CD14-positive monocyte (primary cell): ENCODE measurements around the gene KRT74. TPM values are rescaled to one million over a fixed set of nuclear protein-coding genes. Genes with fewer than 3 reads are reported as not detected.

Experiments
- DNase-seq, 3 donors: peaks; one replicate each; pipeline ENCODE4 v3.0.0-alpha.2; 2011 to 2022
- H2AFZ ChIP-seq: 2 replicates; pipeline ENCODE4 v1.6.0; 2012; ENCODE audit warnings: mild to moderate bottlenecking, low read depth, low read length, inconsistent platforms; ENCODE audit not compliant: insufficient read depth, poor library complexity, severe bottlenecking
- H3K27ac ChIP-seq, 2 donors: 1 replicate in 1 of 2; 2 replicates in 1 of 2; pipeline ENCODE4 v1.5.1; 2012 to 2013; ENCODE audit warnings: low read length in 2 of 2, control low read depth in 1 of 2, inconsistent platforms in 1 of 2, low read depth in 1 of 2, mild to moderate bottlenecking in 1 of 2
- H3K27me3 ChIP-seq, 2 donors: one replicate each; pipeline versions ENCODE4 v1.6.0 to v1.6.1; 2011 to 2013; ENCODE audit warnings: low read length in 2 of 2; ENCODE audit not compliant: control insufficient read depth in 2 of 2, insufficient read depth in 2 of 2
- H3K36me3 ChIP-seq, 2 donors: replicated peaks in 1 of 2; 1 replicate in 1 of 2; 2 replicates in 1 of 2; pipeline versions ENCODE4 v1.5.1 to v1.6.1; 2012 to 2013; ENCODE audit warnings: low read length in 2 of 2, control low read depth in 1 of 2, inconsistent platforms in 1 of 2, mild to moderate bottlenecking in 1 of 2; ENCODE audit not compliant: insufficient read depth in 2 of 2, control insufficient read depth in 1 of 2
- H3K4me1 ChIP-seq, 2 donors: 1 replicate in 1 of 2; 2 replicates in 1 of 2; pipeline versions ENCODE4 v1.5.1 to v1.6.1; 2012 to 2013; ENCODE audit warnings: low read length in 2 of 2, control low read depth in 1 of 2, inconsistent platforms in 1 of 2, mild to moderate bottlenecking in 1 of 2, moderate library complexity in 1 of 2; ENCODE audit not compliant: insufficient read depth in 2 of 2, control insufficient read depth in 1 of 2
- H3K4me2 ChIP-seq: replicated peaks from 2 replicates; pipeline ENCODE3; 2012; ENCODE audit warnings: low read length, moderate library complexity, mild to moderate bottlenecking; ENCODE audit not compliant: poor library complexity, severe bottlenecking; ENCODE audit errors: extremely low read depth
- H3K4me3 ChIP-seq, 3 experiments: fragments of 200-600 bp in 1 of 3; sonication (generic) in 1 of 3; replicated peaks in 1 of 3; 1 replicate in 2 of 3; 2 replicates in 1 of 3; pipeline ENCODE4 v1.5.1; 2011 to 2013; ENCODE audit warnings: low read length in 3 of 3, mild to moderate bottlenecking in 3 of 3, control low read depth in 2 of 3, low read depth in 2 of 3, inconsistent platforms in 1 of 3, moderate library complexity in 1 of 3
- H3K79me2 ChIP-seq: 2 replicates; pipeline ENCODE4 v1.6.0; 2012; ENCODE audit warnings: mild to moderate bottlenecking, control low read depth, inconsistent platforms, low read length, moderate library complexity; ENCODE audit not compliant: insufficient read depth
- H3K9ac ChIP-seq: 2 replicates; pipeline ENCODE4 v1.6.0; 2017; ENCODE audit warnings: low read length, mild to moderate bottlenecking; ENCODE audit not compliant: insufficient read depth, poor library complexity, severe bottlenecking
- H3K9me3 ChIP-seq, 2 donors: replicated peaks in 1 of 2; 1 replicate in 1 of 2; 2 replicates in 1 of 2; pipeline versions ENCODE4 v1.5.1 to v1.6.1; 2012 to 2013; ENCODE audit warnings: low read length in 2 of 2, control low read depth in 1 of 2; ENCODE audit not compliant: control insufficient read depth in 1 of 2, insufficient read depth in 1 of 2
- H4K20me1 ChIP-seq: 2 replicates; pipeline ENCODE4 v1.6.0; 2012; ENCODE audit warnings: mild to moderate bottlenecking, low read length, control low read depth, moderate library complexity; ENCODE audit not compliant: insufficient read depth
- H3K27ac Mint-ChIP-seq, 7 donors: one replicate each; pipeline ENCODE4 v1.8.0; 2020; ENCODE audit warnings: mild to moderate bottlenecking in 7 of 7, mixed read lengths in 7 of 7, moderate library complexity in 6 of 7, inconsistent platforms in 2 of 7
- H3K27me3 Mint-ChIP-seq, 3 donors: one replicate each; pipeline ENCODE4 v1.8.0; 2021 to 2022; ENCODE audit warnings: low read depth in 3 of 3, mild to moderate bottlenecking in 3 of 3, mixed read lengths in 3 of 3, moderate library complexity in 3 of 3, inconsistent platforms in 1 of 3
- H3K36me3 Mint-ChIP-seq, 2 donors: one replicate each; pipeline ENCODE4 v1.8.0; 2020; ENCODE audit warnings: mixed read lengths in 2 of 2, inconsistent platforms in 1 of 2, mild to moderate bottlenecking in 1 of 2
- H3K4me1 Mint-ChIP-seq: one replicate; pipeline ENCODE4 v1.8.0; 2020; ENCODE audit warnings: mild to moderate bottlenecking, mixed read lengths
- H3K4me3 Mint-ChIP-seq, 2 donors: one replicate each; pipeline ENCODE4 v1.8.0; 2020; ENCODE audit warnings: mild to moderate bottlenecking in 2 of 2, mixed read lengths in 2 of 2, moderate library complexity in 1 of 2
- H3K9me3 Mint-ChIP-seq, 7 donors: one replicate each; pipeline ENCODE4 v1.8.0; 2020 to 2022; ENCODE audit warnings: mixed read lengths in 7 of 7, mild to moderate bottlenecking in 6 of 7, moderate library complexity in 6 of 7, inconsistent platforms in 2 of 7
- CTCF ChIP-seq: fragments of 200-600 bp; IDR thresholded peaks from one replicate; pipeline ENCODE4 v1.8.0; 2022; ENCODE audit warnings: antibody characterized with exemption, mild to moderate bottlenecking
- WGBS: methylation state at CpG from one replicate; pipeline ENCODE4 v1.1.5; 2013; ENCODE audit warnings: missing lambda C conversion rate; ENCODE audit not compliant: insufficient coverage; 5-methylcytosine and 5-hydroxymethylcytosine counted together
- intact Hi-C, 2 donors: fragments of 100-400 bp; cut with micrococcal nuclease; formaldehyde crosslinking; loops; one replicate each; pipeline versions ENCODE4 v1.15.0 to v1.15.1; 2023
- polyA plus RNA-seq, 3 donors: library from polyadenylated mRNA; depleted of rRNA in 1 of 3; unstranded in 2 of 3; stranded (reverse) in 1 of 3; fragments of 300-500 nt in 2 of 3; fragments of >200 nt in 1 of 3; fragmentation: Illumina TruSeq in 2 of 3; gene quantifications; 1 replicate in 2 of 3; 2 replicates in 1 of 3; pipeline ENCODE4 v1.2.3, GENCODE V29; 2012 to 2021

KRT74 gene
- polyA plus RNA-seq, 3 donors = not detected

- Mint-ChIP-seq H3K9me3 (peaks cover 0 to 2% (median 0%) of the 10 kb centered on the region in 7 donors), H3K4me3 (no peak overlapping the region), H3K36me3 (no peaks in the 10 kb centered on the region), H3K27me3 (peaks cover 2 to 18% (median 14%) of the 10 kb centered on the region in 3 donors), H3K4me1 (no peaks in the 10 kb centered on the region), H3K27ac (no peak overlapping the region)
- Histone ChIP-seq H3K9me3 (no peaks in the 10 kb centered on the region), H3K9ac (no peak overlapping the region), H3K4me2 (no peak overlapping the region), H4K20me1 (no peaks in the 10 kb centered on the region), H3K4me3 (no peak overlapping the region), H2AFZ (no peak overlapping the region), H3K27ac (no peak overlapping the region), H3K79me2 (no peaks in the 10 kb centered on the region), H3K36me3 (no peaks in the 10 kb centered on the region), H3K4me1 (no peaks in the 10 kb centered on the region), H3K27me3 (peaks cover 2 to 4% of the 10 kb centered on the region in 2 donors)
- WGBS = 83% methylated on average over 4 of the region's 4 CpGs
- DNase-seq = no peak
- intact Hi-C loops = no loop called here
- TF ChIP-seq CTCF = no peak
Observed at GRCh38 chr12:52559979-52560378, 13.7 kb downstream of the KRT74 start.

GRCh38 chr12:52558781-52559445 lies 14.7 kb downstream of the KRT74 start:
- no peaks in the 10 kb centered on the region for H3K79me2 ChIP-seq
- H3K27ac ChIP-seq = no peak overlapping the region
- H3K27me3 ChIP-seq = no peaks in the 10 kb centered on the region
- Mint-ChIP-seq H3K27ac (no peak overlapping the region), H3K9me3 (peaks cover 0 to 2% (median 0%) of the 10 kb centered on the region in 7 donors), H3K4me3 (no peak overlapping the region), H3K36me3 (no peaks in the 10 kb centered on the region), H3K27me3 (peaks cover 0 to 19% (median 17%) of the 10 kb centered on the region in 3 donors), H3K4me1 (no peaks in the 10 kb centered on the region)
- no peaks in the 10 kb centered on the region for H3K36me3 ChIP-seq
- TF ChIP-seq CTCF = no peak
- H3K9ac ChIP-seq = no peak overlapping the region
- no peak for DNase-seq
- no peak overlapping the region for H3K4me3 ChIP-seq
- no peaks in the 10 kb centered on the region for H3K9me3 ChIP-seq
- intact Hi-C loops = no loop called here
- H3K4me2 ChIP-seq = no peak overlapping the region
- WGBS = 79% methylated on average over 6 of the region's 8 CpGs
- no peaks in the 10 kb centered on the region for H3K4me1 ChIP-seq
- no peaks in the 10 kb centered on the region for H4K20me1 ChIP-seq
- no peak overlapping the region for H2AFZ ChIP-seq
